ENCODE results near the gene PRKN.

PRKN gene

DNA sequence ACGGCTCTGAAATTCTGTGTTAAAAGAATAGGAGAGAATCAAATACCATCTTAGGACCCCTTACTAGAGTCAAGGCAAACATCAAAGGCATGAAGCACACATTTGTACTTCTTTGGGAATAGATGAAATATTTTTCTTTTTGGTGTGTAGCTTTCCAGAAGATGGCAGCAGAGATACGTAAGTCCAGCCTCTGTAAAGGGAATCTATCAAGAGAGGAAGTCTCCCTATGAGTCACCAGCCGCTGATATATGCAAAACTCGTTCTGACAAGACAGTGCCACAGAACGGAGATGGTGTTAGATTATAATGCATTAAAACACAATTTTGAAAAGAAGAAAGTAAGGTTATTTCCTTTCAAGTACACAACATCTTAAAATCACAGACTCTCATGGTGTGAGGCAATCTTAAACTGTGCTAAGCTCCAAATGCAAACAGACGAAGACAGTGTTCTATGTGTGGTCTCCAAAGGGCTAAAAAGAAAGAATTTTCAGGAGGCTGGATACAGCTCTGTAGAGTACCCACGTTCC is 1333.7 kb downstream of the PRKN start (continued):
- TF ChIP-seq, protein P1, sequence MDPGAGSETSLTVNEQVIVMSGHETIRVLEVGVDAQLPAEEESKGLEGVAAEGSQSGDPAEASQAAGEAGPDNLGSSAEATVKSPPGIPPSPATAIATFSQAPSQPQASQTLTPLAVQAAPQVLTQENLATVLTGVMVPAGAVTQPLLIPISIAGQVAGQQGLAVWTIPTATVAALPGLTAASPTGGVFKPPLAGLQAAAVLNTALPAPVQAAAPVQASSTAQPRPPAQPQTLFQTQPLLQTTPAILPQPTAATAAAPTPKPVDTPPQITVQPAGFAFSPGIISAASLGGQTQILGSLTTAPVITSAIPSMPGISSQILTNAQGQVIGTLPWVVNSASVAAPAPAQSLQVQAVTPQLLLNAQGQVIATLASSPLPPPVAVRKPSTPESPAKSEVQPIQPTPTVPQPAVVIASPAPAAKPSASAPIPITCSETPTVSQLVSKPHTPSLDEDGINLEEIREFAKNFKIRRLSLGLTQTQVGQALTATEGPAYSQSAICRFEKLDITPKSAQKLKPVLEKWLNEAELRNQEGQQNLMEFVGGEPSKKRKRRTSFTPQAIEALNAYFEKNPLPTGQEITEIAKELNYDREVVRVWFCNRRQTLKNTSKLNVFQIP (CRISPR knock-in tag; IDR thresholded peaks at IDR 0.05; ENCODE audit: borderline replicate concordance, low read depth), result no peak
- TF ChIP-seq ZFP3 (CRISPR knock-in tag; IDR thresholded peaks at IDR 0.05) (no peak), TCF4 (CRISPR knock-in tag; IDR thresholded peaks at IDR 0.05; ENCODE audit: borderline replicate concordance) (no peak), RARB (CRISPR knock-in tag; IDR thresholded peaks at IDR 0.05) (no peak), CSDC2 (CRISPR knock-in tag; IDR thresholded peaks at IDR 0.05) (no peak), TOX (CRISPR knock-in tag; IDR thresholded peaks at IDR 0.05; ENCODE audit: borderline replicate concordance) (no peak), ESRRG (CRISPR knock-in tag; IDR thresholded peaks at IDR 0.05) (no peak), ARNTL (CRISPR knock-in tag; IDR thresholded peaks at IDR 0.05; ENCODE audit: borderline replicate concordance, low read depth) (no peak), ISL1 (CRISPR knock-in tag; IDR thresholded peaks at IDR 0.05) (no peak), ZC3H10 (CRISPR knock-in tag; IDR thresholded peaks at IDR 0.05) (no peak), PPARA (CRISPR knock-in tag; IDR thresholded peaks at IDR 0.05; ENCODE audit: borderline replicate concordance) (no peak), GLIS3 (CRISPR knock-in tag; IDR thresholded peaks at IDR 0.05) (no peak), OSR1 (CRISPR knock-in tag; IDR thresholded peaks at IDR 0.05) (no peak), ZNF8 (CRISPR knock-in tag; IDR thresholded peaks at IDR 0.05) (no peak), SNAI2 (CRISPR knock-in tag; IDR thresholded peaks at IDR 0.05) (no peak)
- TF ChIP-seq, protein P2, sequence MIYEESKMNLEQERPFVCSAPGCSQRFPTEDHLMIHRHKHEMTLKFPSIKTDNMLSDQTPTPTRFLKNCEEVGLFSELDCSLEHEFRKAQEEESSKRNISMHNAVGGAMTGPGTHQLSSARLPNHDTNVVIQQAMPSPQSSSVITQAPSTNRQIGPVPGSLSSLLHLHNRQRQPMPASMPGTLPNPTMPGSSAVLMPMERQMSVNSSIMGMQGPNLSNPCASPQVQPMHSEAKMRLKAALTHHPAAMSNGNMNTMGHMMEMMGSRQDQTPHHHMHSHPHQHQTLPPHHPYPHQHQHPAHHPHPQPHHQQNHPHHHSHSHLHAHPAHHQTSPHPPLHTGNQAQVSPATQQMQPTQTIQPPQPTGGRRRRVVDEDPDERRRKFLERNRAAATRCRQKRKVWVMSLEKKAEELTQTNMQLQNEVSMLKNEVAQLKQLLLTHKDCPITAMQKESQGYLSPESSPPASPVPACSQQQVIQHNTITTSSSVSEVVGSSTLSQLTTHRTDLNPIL (CRISPR knock-in tag; IDR thresholded peaks at IDR 0.05; ENCODE audit: low read depth), result no peak

DNA sequence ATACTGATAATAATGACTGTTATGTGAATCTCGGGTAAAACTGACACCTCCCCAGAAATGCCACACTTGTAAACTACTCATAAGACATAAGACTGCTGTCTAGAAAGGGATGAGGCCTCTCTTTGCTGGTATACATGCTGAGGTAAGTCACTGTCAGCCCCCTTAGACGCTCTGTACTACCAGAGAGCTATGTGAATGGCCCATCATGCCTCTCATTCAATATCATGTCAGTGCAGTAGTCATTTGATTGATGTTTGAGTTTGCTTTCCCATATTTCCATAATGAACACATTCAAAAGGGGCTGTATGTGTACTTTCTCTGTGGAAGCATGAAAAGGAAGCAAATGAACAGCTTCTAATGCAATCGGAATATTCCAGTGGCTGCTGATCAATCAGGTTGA is 1334.3 kb downstream of the PRKN start:
- ATAC-seq, result no peak

DNA sequence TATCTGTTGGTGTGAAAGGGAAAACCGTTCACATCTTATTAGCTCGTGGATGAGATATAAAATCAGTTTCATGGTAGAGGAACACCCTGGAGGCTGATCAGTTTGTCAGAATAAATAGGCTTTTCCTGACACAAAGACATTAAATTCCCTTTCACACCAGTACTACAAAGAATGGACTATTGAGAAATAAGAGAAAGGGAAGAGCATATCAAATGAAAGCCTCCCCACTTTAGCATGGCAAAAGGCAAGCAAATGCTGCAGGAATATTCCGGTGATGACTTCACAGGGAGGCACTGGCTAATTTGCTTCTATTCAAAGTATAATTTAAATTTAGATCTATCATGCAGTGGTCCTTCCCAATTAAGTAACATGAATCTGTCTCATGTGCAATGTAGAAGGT is 1337.8 kb downstream of the PRKN start:
- TF ChIP-seq TOX (CRISPR knock-in tag; IDR thresholded peaks at IDR 0.05; ENCODE audit: borderline replicate concordance), result no peak
- TF ChIP-seq, protein P3, sequence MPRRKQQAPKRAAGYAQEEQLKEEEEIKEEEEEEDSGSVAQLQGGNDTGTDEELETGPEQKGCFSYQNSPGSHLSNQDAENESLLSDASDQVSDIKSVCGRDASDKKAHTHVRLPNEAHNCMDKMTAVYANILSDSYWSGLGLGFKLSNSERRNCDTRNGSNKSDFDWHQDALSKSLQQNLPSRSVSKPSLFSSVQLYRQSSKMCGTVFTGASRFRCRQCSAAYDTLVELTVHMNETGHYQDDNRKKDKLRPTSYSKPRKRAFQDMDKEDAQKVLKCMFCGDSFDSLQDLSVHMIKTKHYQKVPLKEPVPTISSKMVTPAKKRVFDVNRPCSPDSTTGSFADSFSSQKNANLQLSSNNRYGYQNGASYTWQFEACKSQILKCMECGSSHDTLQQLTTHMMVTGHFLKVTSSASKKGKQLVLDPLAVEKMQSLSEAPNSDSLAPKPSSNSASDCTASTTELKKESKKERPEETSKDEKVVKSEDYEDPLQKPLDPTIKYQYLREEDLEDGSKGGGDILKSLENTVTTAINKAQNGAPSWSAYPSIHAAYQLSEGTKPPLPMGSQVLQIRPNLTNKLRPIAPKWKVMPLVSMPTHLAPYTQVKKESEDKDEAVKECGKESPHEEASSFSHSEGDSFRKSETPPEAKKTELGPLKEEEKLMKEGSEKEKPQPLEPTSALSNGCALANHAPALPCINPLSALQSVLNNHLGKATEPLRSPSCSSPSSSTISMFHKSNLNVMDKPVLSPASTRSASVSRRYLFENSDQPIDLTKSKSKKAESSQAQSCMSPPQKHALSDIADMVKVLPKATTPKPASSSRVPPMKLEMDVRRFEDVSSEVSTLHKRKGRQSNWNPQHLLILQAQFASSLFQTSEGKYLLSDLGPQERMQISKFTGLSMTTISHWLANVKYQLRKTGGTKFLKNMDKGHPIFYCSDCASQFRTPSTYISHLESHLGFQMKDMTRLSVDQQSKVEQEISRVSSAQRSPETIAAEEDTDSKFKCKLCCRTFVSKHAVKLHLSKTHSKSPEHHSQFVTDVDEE (CRISPR knock-in tag; IDR thresholded peaks at IDR 0.05), result no peak
- TF ChIP-seq, protein P1 (CRISPR knock-in tag; IDR thresholded peaks at IDR 0.05; ENCODE audit: borderline replicate concordance, low read depth), result no peak
- ATAC-seq, result no peak

More for the DNA sequence above, 1334.3 kb downstream of the PRKN start:
- TF ChIP-seq ZFP30 (CRISPR knock-in tag; IDR thresholded peaks at IDR 0.05) (no peak), ZFP3 (CRISPR knock-in tag; IDR thresholded peaks at IDR 0.05) (no peak), ARNTL (CRISPR knock-in tag; IDR thresholded peaks at IDR 0.05; ENCODE audit: borderline replicate concordance, low read depth) (no peak)
- TF ChIP-seq, protein P3 (CRISPR knock-in tag; IDR thresholded peaks at IDR 0.05), result no peak

Measured in SK-N-SH treated with all-trans-retinoic acid at 6 μM for 48 hours (cell line).